GM23338 (cell line): ENCODE data around the gene WNK2. TPM values are rescaled to one million over a fixed set of nuclear protein-coding genes. Genes with fewer than 3 reads are reported as not detected.

ENCODE experiments used
- ATAC-seq: fragments of 200-7000 bp; cut with Tn5 transposase; 3 replicates; pipeline ENCODE4 v1.9.1; 2020
- DNase-seq: peaks from one replicate; pipeline ENCODE4 v3.0.0-alpha.2; 2015; ENCODE audit warnings: low spot score
- H2AFZ ChIP-seq: fragments of 200-600 bp; sonication (generic); 2 replicates; pipeline ENCODE4 v1.8.0; 2016; ENCODE audit warnings: antibody characterized with exemption, mild to moderate bottlenecking, moderate library complexity
- H3F3A ChIP-seq: fragments of 200-600 bp; sonication (generic); replicated peaks from 2 replicates; pipeline ENCODE4 v1.8.0; 2017; ENCODE audit warnings: antibody characterized with exemption, mixed run types, low read depth
- H3K27ac ChIP-seq: fragments of 200-600 bp; sonication (generic); 2 replicates; pipeline ENCODE4 v1.6.1; 2016; ENCODE audit warnings: low read depth
- H3K27me3 ChIP-seq: fragments of 200-600 bp; sonication (generic); 2 replicates; pipeline ENCODE4 v1.8.0; 2016; ENCODE audit warnings: mild to moderate bottlenecking, mixed run types, moderate library complexity; ENCODE audit not compliant: insufficient read depth
- H3K36me3 ChIP-seq: fragments of 200-600 bp; sonication (generic); 2 replicates; pipeline ENCODE4 v1.8.0; 2016; ENCODE audit warnings: mild to moderate bottlenecking; ENCODE audit not compliant: insufficient read depth
- H3K4me1 ChIP-seq: fragments of 200-600 bp; sonication (generic); 2 replicates; pipeline ENCODE4 v1.8.0; 2016; ENCODE audit warnings: mild to moderate bottlenecking, moderate library complexity; ENCODE audit not compliant: insufficient read depth
- H3K4me2 ChIP-seq: fragments of 200-600 bp; sonication (generic); 2 replicates; pipeline ENCODE4 v1.7.1; 2017; ENCODE audit warnings: mixed run types
- H3K4me3 ChIP-seq: fragments of 200-600 bp; sonication (generic); 2 replicates; pipeline ENCODE4 v1.6.1; 2016; ENCODE audit warnings: mixed run types
- H3K79me2 ChIP-seq: fragments of 200-600 bp; sonication (generic); replicated peaks from 2 replicates; pipeline ENCODE4 v1.8.0; 2017; ENCODE audit warnings: mild to moderate bottlenecking; ENCODE audit not compliant: insufficient read depth
- H3K9me2 ChIP-seq: fragments of 200-600 bp; sonication (generic); 2 replicates; pipeline ENCODE4 v1.8.0; 2017; ENCODE audit not compliant: insufficient read depth
- H4K20me1 ChIP-seq: fragments of 200-600 bp; sonication (generic); replicated peaks from 2 replicates; pipeline ENCODE4 v1.8.0; 2017; ENCODE audit warnings: mild to moderate bottlenecking; ENCODE audit not compliant: insufficient read depth
- H3K27ac Mint-ChIP-seq: 2 replicates; pipeline ENCODE4 v1.8.0; 2020; ENCODE audit warnings: inconsistent platforms, mild to moderate bottlenecking, moderate library complexity, mixed read lengths
- H3K27me3 Mint-ChIP-seq: 3 replicates; pipeline ENCODE4 v1.8.0; 2022; ENCODE audit warnings: low read depth, mild to moderate bottlenecking, moderate library complexity, mixed read lengths, inconsistent platforms; ENCODE audit not compliant: insufficient read depth, poor library complexity
- H3K36me3 Mint-ChIP-seq: 3 replicates; pipeline ENCODE4 v1.8.0; 2021; ENCODE audit warnings: low read depth, mild to moderate bottlenecking, inconsistent platforms, moderate library complexity, mixed read lengths
- H3K4me1 Mint-ChIP-seq: 3 replicates; pipeline ENCODE4 v1.8.0; 2020; ENCODE audit warnings: mild to moderate bottlenecking, inconsistent platforms, mixed read lengths
- H3K4me3 Mint-ChIP-seq: 3 replicates; pipeline ENCODE4 v1.8.0; 2021; ENCODE audit warnings: moderate library complexity, mild to moderate bottlenecking, inconsistent platforms, mixed read lengths
- H3K9me3 Mint-ChIP-seq: 3 replicates; pipeline ENCODE4 v1.8.0; 2020; ENCODE audit warnings: moderate library complexity, mild to moderate bottlenecking, inconsistent platforms, mixed read lengths
- ETS1 ChIP-seq: IDR thresholded peaks from 2 replicates; pipeline ENCODE4 v1.6.1; 2016; ENCODE audit warnings: antibody characterized with exemption
- EZH2 ChIP-seq: fragments of 200-600 bp; sonication (generic); IDR thresholded peaks from one replicate; pipeline ENCODE4 v1.8.0; 2017; ENCODE audit warnings: antibody characterized with exemption, mild to moderate bottlenecking, low read depth; ENCODE audit not compliant: unreplicated experiment
- EZH2phosphoT487 ChIP-seq: fragments of 200-600 bp; sonication (generic); IDR thresholded peaks from one replicate; pipeline ENCODE4 v1.8.1; 2018; ENCODE audit warnings: antibody characterized with exemption; ENCODE audit not compliant: unreplicated experiment
- NANOG ChIP-seq: IDR thresholded peaks from 2 replicates; pipeline ENCODE4 v1.6.1; 2016; ENCODE audit warnings: antibody characterized with exemption, borderline replicate concordance
- POLR2AphosphoS5 ChIP-seq: IDR thresholded peaks from 2 replicates; pipeline ENCODE4 v1.6.1; 2016; ENCODE audit warnings: antibody characterized with exemption, low read depth
- REST ChIP-seq: IDR thresholded peaks from one replicate; pipeline ENCODE4 v1.6.1; 2018; ENCODE audit warnings: antibody characterized with exemption; ENCODE audit not compliant: unreplicated experiment
- STAT1 ChIP-seq: IDR thresholded peaks from one replicate; pipeline ENCODE4 v1.6.1; 2016; ENCODE audit warnings: antibody characterized with exemption; ENCODE audit not compliant: unreplicated experiment
- ZNF114 ChIP-seq: fragments of 250-450 bp; sonication (Bioruptor Pico); IDR thresholded peaks from 2 replicates; pipeline ENCODE4 v1.5.0; 2020; ENCODE audit warnings: mild to moderate bottlenecking, moderate library complexity
- ZNF331 ChIP-seq: fragments of 250-450 bp; sonication (Bioruptor Pico); IDR thresholded peaks from 2 replicates; pipeline ENCODE4 v1.5.0; 2020; ENCODE audit warnings: low read depth, mild to moderate bottlenecking, moderate library complexity
- ZNF462 ChIP-seq: fragments of 250-450 bp; sonication (Bioruptor Pico); IDR thresholded peaks from 2 replicates; pipeline ENCODE4 v1.5.0; 2020; ENCODE audit warnings: mild to moderate bottlenecking, moderate library complexity
- polyA plus RNA-seq: library from polyadenylated mRNA; unstranded; fragments of >200 nt; fragmentation: Nextera tagmentation; extraction: Ambion mirVana; gene quantifications from 2 replicates; pipeline ENCODE4 v1.2.1, GENCODE V29; 2016
- total RNA-seq: library from RNA; depleted of rRNA; stranded (reverse); fragments of >200 nt; shearing (Covaris generic); gene quantifications from 2 replicates; pipeline ENCODE4 v1.2.3, GENCODE V29; 2014
- TF ChIP-seq, protein P1 (sequence below), 2 experiments: fragments of 200-600 bp in 1 of 2; sonication (generic) in 1 of 2; conservative IDR thresholded peaks; 2 replicates each; pipeline versions ENCODE4 v1.5.1 to v1.6.1; 2016 to 2017; ENCODE audit warnings: antibody characterized with exemption in 2 of 2, low read depth in 2 of 2, mild to moderate bottlenecking in 2 of 2, moderate library complexity in 1 of 2

Gene WNK2
- total and polyA plus RNA-seq, 2 experiments from 2014 or later = 56.4 to 102 TPM

DNA sequence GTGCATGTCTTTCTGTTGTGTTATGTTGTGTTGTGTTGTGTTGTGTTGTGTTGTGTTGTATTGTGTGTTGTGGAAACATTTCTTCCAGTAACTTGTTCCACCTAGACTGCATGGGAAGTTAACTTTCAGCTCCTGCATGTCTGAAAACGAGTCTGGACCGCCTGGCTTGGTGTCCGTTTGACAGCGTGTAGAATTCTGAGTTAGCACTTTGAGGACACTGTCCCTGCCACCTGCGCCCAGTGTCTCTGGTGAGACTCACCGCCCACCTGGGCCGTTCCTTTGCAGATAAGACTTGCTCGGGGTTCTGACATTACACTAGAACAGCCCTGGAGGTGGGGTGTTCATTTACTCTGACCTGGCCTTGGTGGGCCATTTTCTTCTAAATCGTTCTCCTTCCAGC, 42.0 kb downstream of the WNK2 start (continued):
- no peak for TF ChIP-seq ZNF462
- no peak for TF ChIP-seq EZH2
- no peak for TF ChIP-seq STAT1
- no peak for TF ChIP-seq NANOG

GRCh38 chr9:93226819-93227218, 42.9 kb downstream of the WNK2 start:
- DNase-seq (no peak), ATAC-seq (no peak)
- Histone ChIP-seq H3K36me3 (no peaks in the 10 kb centered on the region; the same call in 1 of the 2 replicates), H3K27ac (no peak overlapping the region), H3K27me3 (no peaks in the 10 kb centered on the region), H3K4me2 (no peak overlapping the region), H3K9me2 (no peaks in the 10 kb centered on the region), H3F3A (no peaks in the 10 kb centered on the region), H2AFZ (no peak overlapping the region), H3K4me1 (0 out of 2 replicates have a peak, but pooled peaks cover 4% of the 10 kb centered on the region), H3K4me3 (no peak overlapping the region), H4K20me1 (peaks cover 7% of the 10 kb centered on the region), H3K79me2 (peaks cover 36% of the 10 kb centered on the region)
- Mint-ChIP-seq H3K36me3 (no peaks in the 10 kb centered on the region; the same call in 2 of the 3 replicates), H3K9me3 (no peaks in the 10 kb centered on the region; the same call in 2 of the 3 replicates), H3K27me3 (peaks cover 12% of the 10 kb centered on the region), H3K4me3 (no peak overlapping the region), H3K27ac (no peak overlapping the region), H3K4me1 (peaks cover 20% of the 10 kb centered on the region)
- TF ChIP-seq EZH2phosphoT487 (no peak), ETS1 (no peak), POLR2AphosphoS5 (no peak), REST (no peak), NANOG (no peak), ZNF331 (CRISPR knock-in tag) (no peak), EZH2 (no peak), ZNF114 (CRISPR knock-in tag) (no peak)
- TF ChIP-seq, protein P1, sequence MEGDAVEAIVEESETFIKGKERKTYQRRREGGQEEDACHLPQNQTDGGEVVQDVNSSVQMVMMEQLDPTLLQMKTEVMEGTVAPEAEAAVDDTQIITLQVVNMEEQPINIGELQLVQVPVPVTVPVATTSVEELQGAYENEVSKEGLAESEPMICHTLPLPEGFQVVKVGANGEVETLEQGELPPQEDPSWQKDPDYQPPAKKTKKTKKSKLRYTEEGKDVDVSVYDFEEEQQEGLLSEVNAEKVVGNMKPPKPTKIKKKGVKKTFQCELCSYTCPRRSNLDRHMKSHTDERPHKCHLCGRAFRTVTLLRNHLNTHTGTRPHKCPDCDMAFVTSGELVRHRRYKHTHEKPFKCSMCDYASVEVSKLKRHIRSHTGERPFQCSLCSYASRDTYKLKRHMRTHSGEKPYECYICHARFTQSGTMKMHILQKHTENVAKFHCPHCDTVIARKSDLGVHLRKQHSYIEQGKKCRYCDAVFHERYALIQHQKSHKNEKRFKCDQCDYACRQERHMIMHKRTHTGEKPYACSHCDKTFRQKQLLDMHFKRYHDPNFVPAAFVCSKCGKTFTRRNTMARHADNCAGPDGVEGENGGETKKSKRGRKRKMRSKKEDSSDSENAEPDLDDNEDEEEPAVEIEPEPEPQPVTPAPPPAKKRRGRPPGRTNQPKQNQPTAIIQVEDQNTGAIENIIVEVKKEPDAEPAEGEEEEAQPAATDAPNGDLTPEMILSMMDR (conservative IDR thresholded peaks at IDR 0.05; ENCODE audit: low read depth in 2 of 2) = no peak
